Neuronal stem cell (in vitro differentiated cells): ENCODE measurements around the gene CMC1.

Experiments
- DNase-seq: peaks from one replicate; pipeline ENCODE4 v3.0.0-alpha.2; 2013; ENCODE audit warnings: low spot score
- H2AFZ ChIP-seq: one replicate; pipeline ENCODE4 v1.6.1; 2013; ENCODE audit warnings: mild to moderate bottlenecking, low read length, inconsistent platforms
- H2AK5ac ChIP-seq: 2 replicates; pipeline ENCODE4 v1.6.1; 2013; ENCODE audit warnings: low read depth, mild to moderate bottlenecking, inconsistent platforms, low read length, moderate library complexity, mixed read lengths
- H2BK120ac ChIP-seq: 2 replicates; pipeline ENCODE4 v1.6.1; 2013; ENCODE audit warnings: low read depth, mild to moderate bottlenecking, inconsistent platforms, low read length, moderate library complexity, mixed read lengths
- H2BK12ac ChIP-seq: one replicate; pipeline ENCODE4 v1.6.1; 2013; ENCODE audit warnings: low read length, inconsistent platforms
- H2BK15ac ChIP-seq: 2 replicates; pipeline ENCODE4 v1.6.1; 2013; ENCODE audit warnings: mild to moderate bottlenecking, low read length, inconsistent platforms, mixed read lengths
- H2BK5ac ChIP-seq: one replicate; pipeline ENCODE4 v1.6.1; 2013; ENCODE audit warnings: inconsistent platforms, mild to moderate bottlenecking, low read length, moderate library complexity
- H3K14ac ChIP-seq: one replicate; pipeline ENCODE4 v1.6.1; 2013; ENCODE audit warnings: low read length, inconsistent platforms
- H3K18ac ChIP-seq: 2 replicates; pipeline ENCODE4 v1.6.1; 2013; ENCODE audit warnings: low read length, inconsistent platforms
- H3K23ac ChIP-seq: 2 replicates; pipeline ENCODE4 v1.6.1; 2013; ENCODE audit warnings: low read depth, mild to moderate bottlenecking, mixed read lengths, low read length, inconsistent platforms; ENCODE audit not compliant: poor library complexity
- H3K27ac ChIP-seq: replicated peaks from 3 replicates; pipeline ENCODE4 v1.5.1; 2013; ENCODE audit warnings: low read length, inconsistent platforms
- H3K27me3 ChIP-seq, 3 experiments: 2 replicates each; pipeline ENCODE4 v1.6.1; 2013; ENCODE audit warnings: low read length in 3 of 3, mild to moderate bottlenecking in 2 of 3, inconsistent platforms in 1 of 3, low read depth in 1 of 3, mixed read lengths in 1 of 3, moderate library complexity in 1 of 3; ENCODE audit not compliant: control insufficient read depth in 3 of 3, insufficient read depth in 3 of 3
- H3K36me3 ChIP-seq, 2 donors: replicated peaks in 1 of 2; 2 replicates each; pipeline ENCODE4 v1.6.1; 2013; ENCODE audit warnings: low read length in 2 of 2; ENCODE audit not compliant: control insufficient read depth in 2 of 2, insufficient read depth in 2 of 2
- H3K4ac ChIP-seq: 2 replicates; pipeline ENCODE4 v1.6.1; 2013; ENCODE audit warnings: inconsistent platforms, mild to moderate bottlenecking, low read length, moderate library complexity
- H3K4me1 ChIP-seq, 2 donors: 1 replicate in 1 of 2; 2 replicates in 1 of 2; pipeline ENCODE4 v1.6.1; 2013; ENCODE audit warnings: low read length in 2 of 2, low read depth in 1 of 2; ENCODE audit not compliant: control insufficient read depth in 2 of 2, insufficient read depth in 1 of 2
- H3K4me2 ChIP-seq: one replicate; pipeline ENCODE4 v1.6.1; 2013; ENCODE audit warnings: mild to moderate bottlenecking, low read length, inconsistent platforms; ENCODE audit not compliant: insufficient read depth, poor library complexity, severe bottlenecking
- H3K4me3 ChIP-seq, 2 donors: 2 replicates each; pipeline ENCODE4 v1.5.1; 2013; ENCODE audit warnings: low read length in 2 of 2, mild to moderate bottlenecking in 2 of 2, inconsistent platforms in 1 of 2, moderate library complexity in 1 of 2
- H3K79me1 ChIP-seq: one replicate; pipeline ENCODE4 v1.6.1; 2013; ENCODE audit warnings: low read depth, mild to moderate bottlenecking, inconsistent platforms, low read length, moderate library complexity
- H3K9ac ChIP-seq: one replicate; pipeline ENCODE4 v1.6.1; 2013; ENCODE audit warnings: mild to moderate bottlenecking, low read depth, low read length, inconsistent platforms; ENCODE audit not compliant: poor library complexity
- H3K9me3 ChIP-seq, 2 donors: replicated peaks in 1 of 2; 2 replicates each; pipeline versions ENCODE3 to v1.6.1; 2013; ENCODE audit warnings: low read length in 2 of 2, mild to moderate bottlenecking in 2 of 2, inconsistent platforms in 1 of 2, low read depth in 1 of 2, mixed read lengths in 1 of 2, moderate library complexity in 1 of 2; ENCODE audit not compliant: control insufficient read depth in 2 of 2, insufficient read depth in 1 of 2
- H4K8ac ChIP-seq: one replicate; pipeline ENCODE4 v1.6.1; 2013; ENCODE audit warnings: low read depth, mild to moderate bottlenecking, inconsistent platforms, low read length, moderate library complexity
- H4K91ac ChIP-seq: one replicate; pipeline ENCODE4 v1.6.1; 2013; ENCODE audit warnings: low read length, low read depth, mild to moderate bottlenecking, inconsistent platforms; ENCODE audit not compliant: poor library complexity
- WGBS, 2 donors: extraction: QIAGEN DNeasy Blood & Tissue Kit; methylation state at CpG; one replicate each; pipeline ENCODE4 v1.1.7; 2013; ENCODE audit warnings: missing lambda C conversion rate in 2 of 2, mixed read lengths in 1 of 2; ENCODE audit not compliant: insufficient read length in 2 of 2, insufficient replicate concordance in 1 of 2; ENCODE audit errors: extremely low coverage in 2 of 2; 5-methylcytosine and 5-hydroxymethylcytosine counted together

Gene CMC1

DNA sequence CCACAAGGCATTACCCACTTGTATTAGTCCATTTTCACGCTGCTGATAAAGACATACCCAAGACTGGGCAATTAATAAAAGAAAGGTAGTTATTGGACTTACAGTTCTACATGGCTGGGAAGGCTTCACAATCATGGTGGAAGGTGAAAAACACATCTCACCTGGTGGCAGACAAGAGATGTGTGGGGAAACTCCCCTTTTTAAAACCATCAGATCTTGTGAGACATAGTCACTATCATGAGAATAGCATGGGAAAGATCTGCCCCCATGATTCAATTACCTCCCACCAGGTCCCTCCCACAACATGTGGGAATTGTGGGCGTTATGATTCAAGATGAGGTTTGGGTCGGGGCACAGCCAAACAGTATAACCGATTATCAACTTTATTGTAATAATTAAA, 17.0 kb upstream of the CMC1 start:
- Histone ChIP-seq H3K27me3 (no peaks in the 10 kb centered on the region), H3K23ac (no peak overlapping the region), H4K91ac (no peak overlapping the region), H3K79me1 (no peaks in the 10 kb centered on the region), H3K9me3 (no peaks in the 10 kb centered on the region), H3K36me3 (no peaks in the 10 kb centered on the region), H2BK5ac (no peak overlapping the region), H3K4ac (no peak overlapping the region), H2AK5ac (no peak overlapping the region), H3K14ac (no peak overlapping the region), H3K4me3 (no peak overlapping the region), H4K8ac (no peak overlapping the region), H3K9ac (no peak overlapping the region), H3K4me2 (no peak overlapping the region), H3K18ac (no peak overlapping the region), H2BK12ac (no peak overlapping the region), H2BK15ac (no peak overlapping the region), H2AFZ (no peak overlapping the region), H2BK120ac (no peak overlapping the region), H3K27ac (no peak overlapping the region), H3K4me1 (no peaks in the 10 kb centered on the region)
- no CpG with 5 or more reads among the region's 4 CpGs for WGBS, 2 donors
- no peak for DNase-seq

- Histone ChIP-seq H3K4me1 (no peaks in the 10 kb centered on the region), H2BK120ac (no peak overlapping the region), H3K27me3 (no peaks in the 10 kb centered on the region), H4K8ac (no peak overlapping the region), H2BK5ac (no peak overlapping the region), H3K18ac (no peak overlapping the region), H4K91ac (no peak overlapping the region), H3K4me2 (no peak overlapping the region), H3K36me3 (no peaks in the 10 kb centered on the region), H2BK15ac (no peak overlapping the region), H3K4me3 (no peak overlapping the region), H2AFZ (no peak overlapping the region), H3K27ac (no peak overlapping the region), H3K23ac (no peak overlapping the region), H3K9ac (no peak overlapping the region), H3K9me3 (no peaks in the 10 kb centered on the region), H3K4ac (no peak overlapping the region), H2AK5ac (no peak overlapping the region), H3K79me1 (no peaks in the 10 kb centered on the region), H2BK12ac (no peak overlapping the region), H3K14ac (no peak overlapping the region)
- no peak for DNase-seq
- 100% methylated on average over 2 of the region's 3 CpGs for WGBS, 2 donors
Observed at GRCh38 chr3:28226020-28226419, 15.4 kb upstream of the CMC1 start.

- Histone ChIP-seq H3K18ac (no peak overlapping the region), H3K23ac (no peak overlapping the region), H2BK12ac (no peak overlapping the region), H2BK15ac (no peak overlapping the region), H3K9me3 (no peaks in the 10 kb centered on the region), H3K79me1 (no peaks in the 10 kb centered on the region), H3K36me3 (no peaks in the 10 kb centered on the region), H4K91ac (no peak overlapping the region), H2AK5ac (no peak overlapping the region), H2AFZ (no peak overlapping the region), H3K4me3 (no peak overlapping the region), H3K4me2 (no peak overlapping the region), H3K14ac (no peak overlapping the region), H2BK120ac (no peak overlapping the region), H3K27me3 (peaks cover 0 to 5% (median 0%) of the 10 kb centered on the region in 3 experiments), H2BK5ac (no peak overlapping the region), H3K4ac (no peak overlapping the region), H3K9ac (no peak overlapping the region), H4K8ac (no peak overlapping the region), H3K4me1 (no peaks in the 10 kb centered on the region), H3K27ac (no peak overlapping the region)
- DNase-seq: no peak
- WGBS, 2 donors: 100% methylated on average over 1 of the region's 5 CpGs; no CpG with 5 or more reads in 1 of the 2 donors
Observed at GRCh38 chr3:28228623-28229022, 12.8 kb upstream of the CMC1 start.

DNA sequence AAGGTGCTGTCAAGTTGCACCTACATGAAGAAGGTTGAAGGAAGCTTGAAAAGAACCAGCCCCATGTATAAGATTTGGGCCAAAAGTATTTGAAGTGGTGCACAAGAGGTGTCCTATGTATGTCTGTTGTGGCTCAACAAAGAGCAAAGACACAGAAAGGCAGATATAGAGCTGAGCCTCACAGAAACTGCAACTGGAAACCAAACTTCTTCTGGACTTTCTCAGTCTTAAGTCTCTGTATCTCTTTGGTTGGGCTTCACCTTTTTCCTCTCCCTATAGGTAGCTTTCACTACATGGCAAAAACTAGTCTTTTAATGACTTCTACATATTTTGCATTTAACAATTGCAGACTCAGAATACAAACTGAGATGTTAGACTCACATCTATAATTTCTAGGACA, 8.8 kb upstream of the CMC1 start:
- no peaks in the 10 kb centered on the region for H3K36me3 ChIP-seq
- no peaks in the 10 kb centered on the region for H3K4me1 ChIP-seq
- no peak overlapping the region for H4K8ac ChIP-seq
- no peak overlapping the region for H3K4me2 ChIP-seq
- no peak overlapping the region for H4K91ac ChIP-seq
- H3K9ac ChIP-seq: no peak overlapping the region
- H3K4me3 ChIP-seq: no peak overlapping the region
- no peak overlapping the region for H2BK15ac ChIP-seq
- H3K14ac ChIP-seq: no peak overlapping the region
- H3K18ac ChIP-seq: no peak overlapping the region
- no peak overlapping the region for H3K23ac ChIP-seq
- no peak overlapping the region for H2BK12ac ChIP-seq
- H2AK5ac ChIP-seq: no peak overlapping the region
- H3K79me1 ChIP-seq: no peaks in the 10 kb centered on the region
- no peaks in the 10 kb centered on the region for H3K9me3 ChIP-seq
- no peak for DNase-seq
- no peak overlapping the region for H3K27ac ChIP-seq
- H2BK120ac ChIP-seq: no peak overlapping the region
- H3K4ac ChIP-seq: no peak overlapping the region
- H2AFZ ChIP-seq: no peak overlapping the region
- H3K27me3 ChIP-seq: peaks cover 0 to 5% (median 0%) of the 10 kb centered on the region in 3 experiments
- no peak overlapping the region for H2BK5ac ChIP-seq
